Large intestine (tissue), 3 donors: Measurements from ENCODE around the gene SMIM24. TPM values are rescaled to one million over a fixed set of nuclear protein-coding genes. Genes with fewer than 3 reads are reported as not detected.
A peak's percentile ranks its signal among the peaks of the same experiment; 100 is the strongest.

Experiments
- DNase-seq, 2 donors: peaks; one replicate each; pipeline versions ENCODE4 v3.0.0 to v3.0.0-alpha.2; 2013
- H3K27ac ChIP-seq: one replicate; pipeline ENCODE4 v1.5.1; 2013; ENCODE audit warnings: low read length
- H3K27me3 ChIP-seq: 2 replicates; pipeline ENCODE4 v1.6.1; 2013; ENCODE audit warnings: low read length; ENCODE audit not compliant: control insufficient read depth, insufficient read depth
- H3K36me3 ChIP-seq: 2 replicates; pipeline ENCODE4 v1.6.1; 2013; ENCODE audit warnings: low read length; ENCODE audit not compliant: control insufficient read depth, insufficient read depth
- H3K4me1 ChIP-seq: one replicate; pipeline ENCODE4 v1.6.1; 2013; ENCODE audit warnings: low read length; ENCODE audit not compliant: control insufficient read depth, insufficient read depth
- H3K4me3 ChIP-seq: one replicate; pipeline ENCODE4 v1.5.1; 2013; ENCODE audit warnings: low read length
- H3K9me3 ChIP-seq: one replicate; pipeline ENCODE4 v1.6.1; 2013; ENCODE audit warnings: mild to moderate bottlenecking, low read depth, low read length, moderate library complexity; ENCODE audit not compliant: control insufficient read depth
- WGBS: methylation state at CpG from one replicate; pipeline ENCODE4 v1.1.5; 2013; ENCODE audit warnings: low lambda C conversion rate; ENCODE audit not compliant: insufficient coverage; 5-methylcytosine and 5-hydroxymethylcytosine counted together
- polyA plus RNA-seq: library from polyadenylated mRNA; unstranded; fragments of 120-200 nt; gene quantifications from one replicate; pipeline ENCODE4 v1.2.1, GENCODE V29; 2013

SMIM24 gene
- polyA plus RNA-seq, 1 donor: 625 TPM

DNA sequence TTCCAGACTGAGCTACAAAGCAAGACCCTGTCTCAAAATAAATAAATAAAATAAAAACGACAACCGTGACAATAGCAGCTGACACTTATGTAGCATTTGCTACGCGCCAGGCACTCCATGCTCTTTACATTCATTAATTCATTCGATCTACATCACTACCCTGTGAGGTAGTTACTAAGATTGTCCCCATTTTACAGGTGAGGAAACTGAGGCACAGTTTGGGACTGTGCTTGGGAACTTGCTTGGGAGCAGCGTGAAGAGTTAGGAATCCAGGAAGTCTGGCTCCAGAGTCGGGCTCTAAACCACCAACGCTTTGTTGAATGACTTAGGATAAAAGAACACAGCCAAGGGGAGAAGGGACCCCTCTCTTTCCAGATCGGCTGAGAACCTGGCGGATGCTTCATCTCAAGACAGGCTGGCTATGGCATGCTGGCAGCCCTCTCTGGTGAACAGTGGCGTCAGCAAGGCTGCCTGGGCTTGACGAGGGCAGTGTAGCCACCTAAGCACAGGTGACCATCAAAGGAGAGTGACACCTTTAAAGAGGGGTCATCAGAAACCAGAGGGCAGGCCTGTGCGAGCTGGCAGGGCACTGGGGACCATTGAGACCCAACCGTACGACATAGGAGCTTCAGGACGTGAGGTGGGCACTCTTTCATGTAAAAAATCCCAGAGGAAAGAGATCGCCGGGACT lies 19.6 kb upstream of the SMIM24 start:
- Histone ChIP-seq H3K27ac (peak overlapping the region; percentile 84), H3K27me3 (no peaks in the 10 kb centered on the region), H3K4me1 (no peaks in the 10 kb centered on the region), H3K9me3 (no peaks in the 10 kb centered on the region), H3K4me3 (peak overlapping the region; percentile 83), H3K36me3 (peaks cover 24% of the 10 kb centered on the region)
- no CpG with 5 or more reads among the region's 18 CpGs for WGBS
- DNase-seq: no peak

DNA sequence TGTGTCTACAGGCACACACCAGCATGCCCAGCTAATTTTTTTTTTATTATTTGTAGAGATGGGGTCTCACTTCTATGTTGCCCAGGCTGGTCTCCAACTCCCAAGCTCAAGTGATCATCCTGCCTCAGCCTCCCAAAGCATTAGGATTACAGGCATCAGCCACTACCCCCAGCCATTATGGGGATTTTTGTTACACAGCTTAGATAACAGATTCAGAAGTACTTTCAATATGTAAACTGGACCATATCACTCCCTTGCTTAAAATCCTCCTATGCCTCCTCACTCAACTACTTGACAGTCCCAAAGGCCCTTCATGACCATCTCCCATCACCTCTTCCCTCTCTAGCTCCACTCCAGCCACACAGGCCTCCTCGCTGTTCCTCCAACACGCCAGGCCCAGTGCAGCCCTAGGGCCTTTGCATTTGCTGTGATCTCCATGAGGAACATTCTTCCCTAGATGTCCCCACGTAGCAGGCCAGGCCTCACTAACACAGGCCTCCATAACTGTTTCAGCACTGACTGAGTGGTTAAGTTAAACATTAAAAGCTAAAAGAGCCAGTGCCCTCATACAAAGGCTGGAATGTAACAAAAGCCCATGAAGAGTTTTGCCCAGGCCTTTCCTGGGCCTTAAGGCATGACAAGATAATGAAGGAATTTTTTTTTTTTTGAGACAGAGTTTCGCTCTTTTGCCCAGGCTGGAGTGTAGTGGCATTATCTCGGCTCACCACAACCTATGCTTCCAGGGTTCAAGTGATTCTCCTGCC lies 17.6 kb upstream of the SMIM24 start:
- DNase-seq: no peak
- WGBS: no CpG with 5 or more reads among the region's 5 CpGs
- H3K27ac ChIP-seq: no peak overlapping the region
- H3K27me3 ChIP-seq: no peaks in the 10 kb centered on the region
- H3K4me1 ChIP-seq: no peaks in the 10 kb centered on the region
- H3K36me3 ChIP-seq: peaks cover 31% of the 10 kb centered on the region
- H3K4me3 ChIP-seq: no peak overlapping the region
- H3K9me3 ChIP-seq: no peaks in the 10 kb centered on the region

DNA sequence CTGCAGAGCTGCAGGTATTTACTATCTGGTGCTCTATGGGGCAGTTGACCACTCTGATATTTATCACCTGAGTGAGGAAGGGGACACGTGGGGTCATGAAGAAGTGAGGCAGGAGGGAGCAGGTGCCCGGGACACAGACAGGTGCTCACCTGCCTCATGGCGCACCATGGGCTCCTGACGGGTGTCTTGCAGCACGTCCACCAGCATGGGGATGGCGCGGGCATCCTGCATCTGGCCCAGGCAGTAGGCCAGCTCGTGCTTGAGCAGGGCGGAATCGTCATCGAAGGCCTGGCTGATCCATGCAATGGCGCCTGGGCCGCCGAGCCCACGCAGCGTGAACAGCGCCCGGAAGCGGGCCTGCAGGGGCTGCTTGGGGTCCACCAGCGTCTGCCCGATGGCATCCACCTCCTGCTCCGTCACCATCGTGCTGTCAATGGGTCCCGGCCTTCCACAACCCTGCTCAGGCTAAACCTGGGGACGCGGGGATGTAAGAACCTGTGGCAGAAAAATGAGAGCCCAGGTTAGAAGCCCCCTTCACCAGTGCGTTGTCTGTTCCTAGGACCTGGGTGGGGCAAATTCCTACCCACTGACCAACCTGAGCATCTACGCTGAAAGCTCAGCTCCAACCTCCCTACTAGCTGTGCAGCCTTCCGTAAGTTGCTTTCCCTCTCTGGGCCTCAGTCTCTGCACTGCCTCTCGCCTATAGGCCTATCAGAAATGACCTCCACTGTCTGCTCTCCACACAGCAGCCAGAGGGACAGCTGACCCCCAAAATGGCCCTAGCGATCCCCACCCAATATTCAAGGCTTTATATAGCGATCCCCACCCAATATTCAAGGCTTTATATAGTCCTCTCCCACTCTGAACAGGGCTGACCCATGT lies 16.3 kb upstream of the SMIM24 start:
- no peak overlapping the region for H3K4me3 ChIP-seq
- H3K27ac ChIP-seq: no peak overlapping the region
- H3K36me3 ChIP-seq: peaks cover 39% of the 10 kb centered on the region
- no CpG with 5 or more reads among the region's 32 CpGs for WGBS
- no peaks in the 10 kb centered on the region for H3K4me1 ChIP-seq
- H3K27me3 ChIP-seq: no peaks in the 10 kb centered on the region
- no peak for DNase-seq
- no peaks in the 10 kb centered on the region for H3K9me3 ChIP-seq

DNA sequence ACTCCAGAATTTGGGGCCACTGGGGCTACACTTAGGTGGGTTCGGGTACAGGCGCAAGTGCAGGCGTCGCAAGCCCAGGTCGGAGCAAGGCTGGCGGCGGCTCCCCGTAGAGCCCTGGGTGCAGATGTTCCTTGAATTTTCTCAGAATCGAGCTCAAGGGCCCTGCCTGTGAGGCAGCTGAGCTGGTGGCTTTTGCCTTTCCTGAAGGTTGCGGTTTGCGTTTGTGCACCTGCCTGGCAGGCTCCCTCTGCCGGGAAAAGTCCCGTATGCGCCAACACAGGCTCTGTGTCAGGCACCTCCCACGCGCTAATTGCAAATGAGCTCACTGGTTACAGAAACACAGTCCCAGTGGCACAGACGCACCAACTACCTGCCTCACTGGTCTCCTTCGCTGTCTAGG lies 14.2 kb upstream of the SMIM24 start:
- 100% methylated on average over 1 of the region's 18 CpGs for WGBS
- no peaks in the 10 kb centered on the region for H3K9me3 ChIP-seq
- H3K27ac ChIP-seq: no peak overlapping the region
- no peak overlapping the region for H3K4me3 ChIP-seq
- no peaks in the 10 kb centered on the region for H3K4me1 ChIP-seq
- H3K27me3 ChIP-seq: no peaks in the 10 kb centered on the region
- peaks cover 43% of the 10 kb centered on the region for H3K36me3 ChIP-seq
- no peak for DNase-seq

DNA sequence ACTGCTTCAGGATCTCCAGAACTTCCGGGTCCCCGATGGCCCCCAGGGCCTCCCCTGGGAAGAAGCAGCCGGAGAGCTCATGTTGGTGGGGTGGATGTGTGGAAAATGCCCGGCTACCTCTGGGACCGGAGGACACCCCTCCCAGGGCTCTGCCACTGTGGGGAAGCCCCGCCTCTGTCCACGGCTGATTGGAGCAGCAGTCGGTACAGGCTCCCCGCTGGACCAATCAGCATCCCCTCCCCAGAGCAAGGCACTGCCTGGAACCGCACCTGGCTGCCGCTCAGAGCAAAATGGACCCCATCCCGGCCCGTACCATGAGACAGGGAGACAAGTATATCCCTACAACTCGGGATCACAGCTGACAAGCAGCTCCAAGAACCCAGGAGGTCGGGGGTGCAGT lies 13.7 kb upstream of the SMIM24 start:
- no peak overlapping the region for H3K27ac ChIP-seq
- no peaks in the 10 kb centered on the region for H3K9me3 ChIP-seq
- no peaks in the 10 kb centered on the region for H3K27me3 ChIP-seq
- no peak for DNase-seq
- H3K4me3 ChIP-seq: no peak overlapping the region
- no CpG with 5 or more reads among the region's 15 CpGs for WGBS
- no peaks in the 10 kb centered on the region for H3K4me1 ChIP-seq
- peaks cover 43% of the 10 kb centered on the region for H3K36me3 ChIP-seq

DNA sequence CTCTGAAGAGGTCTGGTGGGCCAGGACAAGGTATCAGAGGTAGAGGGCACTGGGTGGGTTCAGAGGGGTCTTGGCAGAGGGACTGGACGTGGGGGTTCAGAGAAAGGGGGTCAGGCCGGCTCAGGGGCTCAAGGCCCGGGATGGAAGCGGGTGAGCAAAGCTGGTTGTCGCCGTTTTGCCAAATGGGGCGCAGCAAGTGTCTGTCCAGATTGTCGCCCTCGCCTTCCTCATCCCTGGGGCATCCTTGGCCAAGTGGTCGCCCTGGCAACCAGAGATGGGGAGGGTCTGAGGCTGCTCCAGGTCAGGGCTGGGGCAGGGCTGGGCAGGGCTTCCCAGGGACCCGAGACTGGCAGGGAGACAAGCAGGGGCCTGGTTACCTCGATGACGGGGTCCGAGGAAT lies 13.3 kb upstream of the SMIM24 start:
- Histone ChIP-seq H3K27ac (no peak overlapping the region), H3K9me3 (no peaks in the 10 kb centered on the region), H3K27me3 (no peaks in the 10 kb centered on the region), H3K4me1 (no peaks in the 10 kb centered on the region), H3K36me3 (peaks cover 43% of the 10 kb centered on the region), H3K4me3 (no peak overlapping the region)
- WGBS: no CpG with 5 or more reads among the region's 14 CpGs
- DNase-seq: no peak

DNA sequence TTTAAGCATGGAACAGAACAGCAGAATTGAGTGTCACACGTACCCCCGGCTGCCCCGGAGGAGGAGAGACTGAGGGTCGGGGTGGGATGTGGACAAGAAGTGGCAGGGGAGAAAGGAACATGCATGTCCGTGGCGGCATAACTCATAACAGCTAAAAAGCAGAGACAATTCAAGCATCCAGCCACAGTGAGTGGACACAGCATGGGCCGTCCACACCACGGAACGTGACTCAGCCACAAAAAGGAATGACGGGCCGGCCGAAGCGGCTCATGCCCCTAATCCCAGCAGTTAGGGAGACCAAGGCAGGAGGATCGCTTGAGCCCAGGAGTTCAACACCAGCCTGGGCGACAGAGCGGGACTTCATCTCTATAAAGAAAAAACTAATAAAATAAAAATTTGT lies 12.6 kb upstream of the SMIM24 start:
- Histone ChIP-seq H3K27me3 (no peaks in the 10 kb centered on the region), H3K36me3 (peaks cover 41% of the 10 kb centered on the region), H3K4me1 (no peaks in the 10 kb centered on the region), H3K27ac (no peak overlapping the region), H3K4me3 (no peak overlapping the region), H3K9me3 (no peaks in the 10 kb centered on the region)
- no CpG with 5 or more reads among the region's 16 CpGs for WGBS
- DNase-seq: no peak

DNA sequence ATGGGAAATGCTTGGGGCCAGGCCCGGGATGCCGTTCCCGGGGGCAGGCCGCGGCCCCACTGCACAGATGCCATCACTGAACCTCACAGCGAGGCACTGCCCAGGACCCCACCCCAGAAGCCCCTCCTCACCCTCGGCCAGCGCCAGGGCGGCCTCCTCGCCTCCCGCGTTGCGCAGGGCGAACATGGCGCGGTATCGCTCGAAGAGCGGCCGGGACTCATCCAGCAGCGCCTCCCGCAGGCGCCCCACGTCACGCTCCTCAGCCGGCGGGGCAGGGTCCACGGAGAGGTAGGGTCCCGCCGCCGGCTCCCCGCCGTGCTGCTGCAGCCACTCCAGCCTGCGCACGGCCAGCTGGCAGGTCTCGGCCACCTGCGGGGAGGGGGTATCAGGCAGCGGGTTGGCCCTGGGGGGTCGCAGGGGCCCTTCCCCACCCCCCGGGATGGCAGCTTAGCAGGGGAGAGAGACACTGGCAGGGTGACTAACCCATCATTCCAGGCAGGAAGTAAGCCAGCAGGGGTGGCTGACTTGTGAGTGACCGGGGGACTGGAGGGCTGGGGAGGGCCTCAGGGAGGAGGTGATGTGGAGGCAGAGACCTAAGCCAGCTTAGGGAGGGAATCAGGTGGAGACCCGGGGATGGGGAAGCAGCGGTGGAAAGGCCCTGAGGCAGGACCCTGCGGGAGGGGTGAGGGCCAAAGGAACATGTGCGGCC lies 12.0 kb upstream of the SMIM24 start:
- DNase-seq: no peak
- H3K4me1 ChIP-seq: no peaks in the 10 kb centered on the region
- peaks cover 38% of the 10 kb centered on the region for H3K36me3 ChIP-seq
- H3K9me3 ChIP-seq: no peaks in the 10 kb centered on the region
- no peak overlapping the region for H3K4me3 ChIP-seq
- WGBS: no CpG with 5 or more reads among the region's 45 CpGs
- H3K27ac ChIP-seq: no peak overlapping the region
- H3K27me3 ChIP-seq: no peaks in the 10 kb centered on the region

DNA sequence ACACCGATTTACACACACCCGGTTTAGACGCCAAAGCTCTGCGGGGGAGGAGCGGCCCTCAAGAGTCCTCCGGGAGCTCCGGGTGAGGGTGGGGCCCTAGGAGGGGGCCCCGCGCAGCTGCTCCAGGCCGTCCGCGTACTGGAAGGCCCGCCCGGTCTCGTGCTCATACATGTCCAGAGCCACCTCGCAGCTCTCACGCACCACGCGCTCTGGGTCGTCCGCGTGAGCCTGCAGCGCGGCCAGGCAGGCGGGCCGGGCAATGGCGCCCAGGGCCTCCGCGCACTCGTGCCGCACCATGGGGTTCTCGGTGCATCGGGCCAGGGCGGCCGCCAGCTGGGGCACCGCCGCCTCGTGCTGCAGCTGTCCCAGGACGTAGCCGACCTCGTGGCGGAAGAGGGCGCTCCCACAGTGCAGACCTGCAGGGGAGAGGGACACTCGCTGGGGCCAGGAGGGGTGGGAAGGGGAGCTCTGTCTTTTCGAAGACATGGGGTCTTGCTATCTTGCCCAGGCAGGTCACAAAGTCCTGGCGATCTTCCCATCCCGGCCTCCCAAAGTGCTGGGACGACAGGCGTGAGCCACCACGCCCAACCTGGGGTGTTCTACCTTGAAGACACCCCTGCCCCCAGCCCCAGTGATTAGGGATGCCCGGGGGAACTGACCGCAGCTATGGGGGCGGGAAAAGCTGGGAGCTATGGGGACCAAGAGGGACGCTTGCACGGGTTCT lies 11.2 kb upstream of the SMIM24 start:
- Histone ChIP-seq H3K4me3 (no peak overlapping the region), H3K27ac (no peak overlapping the region), H3K36me3 (peaks cover 33% of the 10 kb centered on the region), H3K4me1 (no peaks in the 10 kb centered on the region), H3K9me3 (no peaks in the 10 kb centered on the region), H3K27me3 (no peaks in the 10 kb centered on the region)
- no CpG with 5 or more reads among the region's 55 CpGs for WGBS
- no peak for DNase-seq
